ELF-1 (cell line): ENCODE results near the gene LMAN1L.

Experiments used
- DNase-seq: peaks from one replicate; pipeline ENCODE4 v3.0.0-alpha.2; 2016; ENCODE audit warnings: low read depth, low spot score

Gene LMAN1L

DNA sequence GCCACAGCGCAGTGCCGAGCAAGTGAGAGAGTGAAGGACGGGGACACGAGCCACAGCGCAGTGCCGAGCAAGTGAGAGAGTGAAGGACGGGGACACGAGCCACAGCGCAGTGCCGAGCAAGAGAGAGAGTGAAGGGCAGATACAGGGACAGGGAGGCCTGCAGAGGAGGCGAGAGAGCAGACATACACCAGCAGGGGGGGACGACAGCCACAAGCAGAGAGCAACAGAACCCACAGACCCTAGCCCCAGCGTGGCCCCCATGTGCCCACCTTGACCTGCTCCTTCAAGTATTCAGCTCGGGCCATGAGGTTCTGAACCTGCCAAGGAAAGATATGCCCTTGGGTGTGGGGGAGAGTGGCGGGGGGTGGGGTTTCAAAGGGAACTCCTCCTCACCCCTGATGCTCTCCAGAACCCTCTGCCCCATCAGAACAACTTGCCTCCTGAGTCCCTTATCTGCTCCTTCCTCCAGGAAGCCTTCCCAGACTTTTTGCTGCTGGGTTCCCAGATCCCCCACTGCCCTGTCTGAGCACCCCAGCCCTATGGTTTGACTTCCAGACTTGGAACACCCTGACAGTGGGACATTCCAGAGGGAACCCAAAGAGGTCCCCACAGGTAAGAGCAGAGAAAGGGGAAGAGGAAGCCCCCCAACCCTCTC lies 25.0 kb downstream of the LMAN1L start:
- no peak for DNase-seq

DNA sequence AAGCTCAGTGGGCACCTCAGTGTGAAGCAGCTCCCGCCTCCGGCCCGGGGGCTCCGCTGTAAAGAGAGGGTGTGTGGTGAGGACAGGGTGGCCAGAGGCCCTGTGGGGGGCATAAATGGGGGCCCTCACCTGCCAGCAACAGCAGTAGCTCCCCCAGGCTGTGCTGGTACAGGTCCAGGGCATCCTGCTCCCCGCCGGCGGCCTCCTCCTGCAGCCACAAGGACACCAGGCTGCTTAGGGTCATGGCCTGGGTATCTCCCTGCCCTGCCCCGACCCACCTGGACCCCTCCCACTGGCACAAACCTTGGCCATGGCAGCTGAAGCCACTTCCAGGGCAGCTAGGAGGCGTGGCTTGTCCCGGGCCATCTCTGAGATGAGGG lies 25.5 kb downstream of the LMAN1L start:
- no peak for DNase-seq

DNA sequence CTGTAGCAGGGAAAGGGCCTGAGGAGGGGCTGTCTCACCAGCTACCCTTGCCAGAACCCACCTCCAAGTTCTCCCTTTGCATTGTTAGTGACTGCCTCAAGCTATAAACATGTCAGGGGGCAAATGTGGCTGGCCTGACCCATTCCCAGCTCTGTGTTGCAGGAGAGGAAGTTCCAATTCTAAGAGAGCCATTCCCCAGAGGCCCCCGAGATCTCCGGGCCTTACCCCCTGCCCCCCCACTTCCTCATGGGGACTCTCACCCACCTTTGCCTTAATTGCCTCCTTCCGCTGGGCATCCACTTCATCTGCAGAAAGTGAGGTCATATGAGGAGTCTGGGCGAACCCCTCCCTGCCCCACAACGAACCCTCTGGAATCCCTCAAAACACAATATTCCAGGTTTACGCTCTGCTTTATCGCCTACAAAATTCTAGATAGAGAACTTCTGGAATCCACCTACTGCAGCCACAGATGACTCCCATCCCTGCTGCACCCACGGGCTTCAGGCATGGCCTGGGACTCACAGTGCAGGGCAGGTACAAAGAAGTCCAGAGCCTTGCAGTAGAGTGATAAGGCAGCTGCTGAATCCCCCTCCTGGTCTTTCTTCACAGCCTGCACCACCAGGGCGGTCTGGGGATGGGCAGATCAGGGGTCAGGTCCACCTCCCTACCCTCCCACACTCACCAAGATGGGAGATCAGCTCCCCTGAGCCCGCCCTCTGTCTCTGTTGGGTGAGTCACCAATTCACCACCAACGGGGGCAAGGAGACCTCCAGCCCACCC lies 26.3 kb downstream of the LMAN1L start:
- DNase-seq = no peak

DNA sequence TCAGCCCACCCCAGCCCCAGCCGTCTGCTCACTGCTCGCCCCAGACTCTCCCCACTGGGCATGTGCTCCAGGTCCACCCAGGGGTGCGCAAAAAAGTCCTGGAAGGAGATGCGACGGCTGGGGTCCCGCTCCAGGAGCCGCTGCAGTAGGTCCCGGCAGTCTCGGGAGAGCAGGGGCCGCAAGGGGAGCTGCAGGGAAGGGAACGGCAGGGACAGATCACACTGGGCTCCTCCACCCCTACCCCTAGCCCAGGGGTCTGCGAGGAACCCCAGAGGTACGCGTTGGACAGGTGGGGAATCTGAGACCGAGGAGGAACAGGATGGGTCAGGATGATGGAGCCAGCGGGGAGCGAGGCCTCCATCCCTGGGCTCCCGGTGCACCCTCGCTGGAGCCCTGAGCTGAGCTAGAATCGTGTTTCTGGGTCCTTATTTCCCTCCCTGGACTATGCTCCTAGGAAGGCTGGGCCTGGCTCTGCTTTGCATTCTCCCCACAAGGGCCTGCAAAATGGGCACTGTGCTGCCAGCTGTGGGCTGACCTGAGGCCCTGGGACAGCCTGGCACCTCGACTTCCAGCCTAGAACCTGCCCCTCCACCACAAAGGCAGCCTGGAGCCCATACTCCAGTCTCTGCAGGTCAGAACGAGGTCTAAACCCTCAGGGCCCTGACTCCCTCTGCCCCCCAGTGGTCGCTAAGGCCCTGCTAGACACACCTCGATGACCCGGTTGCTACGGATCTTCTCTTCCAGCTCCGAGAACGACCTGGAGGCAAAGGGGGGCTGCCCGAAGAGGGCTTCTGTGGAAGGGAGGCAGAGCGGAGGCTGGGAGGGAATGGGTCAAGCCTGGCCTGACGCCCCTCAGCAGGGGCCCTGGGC lies 27.1 kb downstream of the LMAN1L start:
- DNase-seq = peak; percentile 55

DNA sequence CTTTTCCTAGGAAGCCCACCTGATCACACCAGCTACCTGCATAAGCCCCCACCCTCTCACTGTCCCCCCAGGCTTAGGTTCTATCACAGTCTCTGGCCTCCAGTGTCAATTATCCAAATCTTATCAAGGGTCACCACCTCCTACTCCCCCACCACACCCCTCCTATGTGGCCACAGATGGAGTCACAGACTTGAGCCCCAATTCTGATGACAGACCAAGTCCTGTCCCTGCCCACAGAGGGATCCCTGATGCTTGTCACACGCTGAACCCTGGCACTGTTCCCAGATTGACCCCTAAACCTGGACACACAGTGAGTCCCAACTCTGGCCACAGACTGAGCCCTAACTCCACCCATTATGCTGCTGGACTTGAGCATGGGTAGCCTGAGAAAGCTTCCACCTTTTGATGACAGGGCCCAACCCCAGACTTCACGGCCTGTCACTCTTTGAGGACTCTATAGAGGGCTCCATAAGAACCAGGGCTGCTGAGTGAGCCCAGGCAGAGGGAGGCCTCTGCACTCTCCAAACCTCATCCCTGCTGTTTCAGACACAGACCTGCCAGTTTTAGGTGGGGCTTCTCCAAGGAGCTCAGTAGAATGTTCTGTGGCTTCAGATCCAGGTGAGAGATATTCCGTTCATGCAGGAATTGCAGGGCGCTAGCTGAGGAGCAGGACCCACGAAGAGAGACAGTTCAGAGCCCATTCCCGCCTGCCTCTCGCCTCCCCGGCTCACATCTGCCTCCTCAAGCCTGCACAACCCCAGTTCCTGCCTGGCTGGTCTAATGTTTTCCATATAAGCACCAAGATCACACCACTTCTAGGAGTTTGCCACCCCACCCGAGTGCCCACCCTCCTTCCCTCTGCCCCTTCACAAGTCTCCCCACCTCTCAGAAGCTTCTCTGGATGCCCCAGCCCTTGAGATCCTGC lies 28.5 kb downstream of the LMAN1L start:
- no peak for DNase-seq

DNA sequence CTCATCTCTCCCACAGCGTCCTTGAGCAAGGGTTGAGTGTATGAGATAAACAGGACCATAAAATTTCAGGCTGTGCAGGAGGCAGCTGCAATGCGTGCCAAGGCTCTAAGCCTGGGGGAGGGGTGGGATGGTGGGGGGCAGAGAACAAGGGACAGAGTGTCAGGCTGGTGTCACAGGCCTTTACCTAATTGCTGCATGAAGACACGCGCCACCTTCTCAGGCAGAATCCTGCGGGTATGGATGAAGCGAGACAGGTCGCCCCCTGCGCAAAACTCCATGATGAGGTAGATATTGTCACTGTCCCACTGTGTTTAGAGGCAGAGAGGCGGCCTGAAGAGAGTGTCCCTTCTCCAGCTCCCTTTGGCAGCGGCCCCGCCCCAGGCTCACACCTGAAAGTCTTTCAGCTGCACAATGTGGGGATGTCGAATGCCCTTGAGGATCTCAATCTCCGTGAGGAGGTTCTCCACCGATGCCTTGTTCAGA lies 29.3 kb downstream of the LMAN1L start:
- no peak for DNase-seq

DNA sequence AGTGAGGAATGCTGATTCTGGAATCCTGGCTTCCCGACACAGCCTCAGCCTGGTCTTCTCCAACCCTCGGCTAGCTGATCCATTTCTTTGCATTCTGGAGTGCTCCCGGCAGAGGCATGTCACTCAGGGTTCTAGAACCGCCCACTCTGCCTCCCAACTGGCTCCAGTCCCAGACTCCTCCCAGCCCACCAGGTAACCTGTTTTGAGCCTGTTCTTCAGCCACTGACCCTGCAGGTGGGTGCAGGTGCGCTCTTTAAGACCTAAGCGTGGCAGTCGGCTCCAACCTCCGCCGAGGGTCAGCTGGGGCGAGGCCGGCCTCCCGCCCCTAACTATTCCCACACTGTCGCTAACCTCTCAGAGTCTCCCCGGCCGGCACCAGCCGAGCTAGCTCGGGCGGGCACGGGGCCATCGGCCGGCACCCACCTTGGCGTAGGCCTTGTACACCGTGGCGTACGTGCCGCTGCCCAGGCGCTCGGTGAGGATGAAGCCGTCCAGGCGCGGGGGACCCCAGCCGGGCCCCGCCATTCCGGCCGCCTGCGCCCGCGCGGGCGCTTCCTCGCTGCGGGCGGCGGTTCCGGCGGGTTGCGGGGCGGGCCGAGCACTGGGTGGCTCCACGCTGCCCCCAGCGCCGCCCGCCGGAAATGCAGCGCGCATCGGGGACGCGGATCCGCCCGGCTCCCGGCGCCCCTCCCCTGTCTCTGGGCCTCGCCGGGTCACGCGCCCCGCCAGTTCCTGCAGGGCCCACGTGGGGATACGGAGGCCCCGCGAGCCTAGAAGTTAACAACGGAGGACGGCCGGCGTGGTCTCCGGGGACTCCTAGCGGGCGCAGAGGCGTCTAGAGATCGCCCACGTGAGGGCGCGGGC lies 30.2 kb downstream of the LMAN1L start, which contains the start of gene ULK3:
Gene ULK3, minus strand, starts transcription at position 576 of the 864 bp plus-strand sequence. Its CDS starts 51 bp downstream, at position 525.
- DNase-seq = peak; percentile 95

DNA sequence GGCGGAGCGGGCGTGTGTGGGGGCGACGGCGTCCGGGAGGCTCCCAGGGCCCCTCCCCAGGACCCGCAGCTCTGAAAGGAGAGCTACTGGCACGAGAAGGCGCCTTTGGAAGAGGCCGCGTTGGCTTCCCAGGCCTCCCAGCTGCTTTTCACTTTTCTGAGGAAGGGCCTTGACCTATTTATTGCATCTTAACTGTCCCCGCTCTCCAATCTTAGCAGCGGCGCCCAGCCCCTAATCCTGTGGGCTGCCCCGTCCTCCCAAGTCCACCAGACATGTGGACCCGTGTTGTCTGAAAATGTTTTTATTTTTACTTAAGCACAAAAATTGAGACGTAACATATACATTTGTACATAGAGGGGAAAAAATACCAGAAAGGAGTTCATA lies 30.8 kb downstream of the LMAN1L start:
- DNase-seq = no peak

DNA sequence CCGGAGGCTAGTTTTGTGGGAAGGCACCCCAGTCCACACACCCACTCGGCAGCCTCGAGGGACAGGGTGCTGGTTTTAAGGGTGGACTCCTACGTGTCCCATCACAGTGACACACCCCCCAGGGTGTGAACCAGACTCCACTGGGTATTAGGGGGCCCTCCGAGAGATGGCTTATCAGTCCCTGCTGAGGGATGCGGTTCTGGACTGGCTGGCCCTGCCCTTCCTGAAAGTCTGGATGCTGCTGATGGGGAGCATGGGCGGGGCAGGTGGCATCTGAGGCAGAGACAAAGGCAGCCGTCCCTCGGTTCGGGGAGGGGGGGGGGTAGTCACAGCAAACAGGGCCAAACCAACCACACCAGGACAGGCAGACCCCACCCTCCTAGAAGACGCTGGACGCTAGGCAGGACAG lies 31.3 kb downstream of the LMAN1L start:
- no peak for DNase-seq

DNA sequence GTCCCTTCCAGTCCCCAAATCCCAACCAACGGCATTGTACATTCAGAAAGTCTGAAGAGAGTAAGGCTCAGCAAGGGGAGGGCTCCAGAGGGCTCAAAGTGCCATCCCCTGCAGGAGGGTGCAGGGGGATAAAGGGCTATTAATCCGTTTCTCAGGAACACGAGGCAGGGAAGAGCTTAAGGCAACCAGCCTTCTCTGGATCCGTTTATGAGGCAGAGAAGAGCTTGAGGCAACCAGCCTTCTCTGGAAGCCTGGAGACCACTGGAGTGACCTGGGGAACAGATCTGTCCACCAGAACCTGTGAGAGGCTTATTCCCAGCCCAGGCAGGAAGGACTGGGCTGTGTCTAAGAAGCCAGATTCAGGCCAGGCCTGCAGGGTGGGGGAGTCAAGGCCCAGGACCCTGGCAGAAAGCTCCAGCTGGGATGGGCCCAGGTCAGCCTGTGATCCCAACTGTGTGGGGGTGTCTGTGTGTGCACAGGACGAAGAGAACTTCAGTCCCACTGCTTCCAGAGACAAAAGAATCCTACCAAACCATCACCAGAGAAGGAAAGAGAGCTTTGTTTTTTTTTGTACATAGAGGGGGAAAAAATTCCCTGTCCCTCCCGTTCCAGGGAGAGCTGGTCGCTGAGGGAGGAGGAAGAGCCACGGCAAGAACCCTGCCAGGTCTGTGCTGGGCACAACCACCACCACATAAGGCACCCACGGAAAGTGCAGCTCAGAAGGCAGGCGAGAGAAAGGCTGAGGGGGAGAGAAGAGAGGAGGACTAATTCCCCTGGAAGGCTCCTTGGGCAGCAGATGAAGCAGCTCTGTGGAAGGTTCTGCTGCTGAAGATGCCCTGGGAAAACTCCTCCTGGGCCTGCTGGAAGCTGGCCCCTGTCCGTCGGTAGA lies 31.9 kb downstream of the LMAN1L start:
- no peak for DNase-seq

DNA sequence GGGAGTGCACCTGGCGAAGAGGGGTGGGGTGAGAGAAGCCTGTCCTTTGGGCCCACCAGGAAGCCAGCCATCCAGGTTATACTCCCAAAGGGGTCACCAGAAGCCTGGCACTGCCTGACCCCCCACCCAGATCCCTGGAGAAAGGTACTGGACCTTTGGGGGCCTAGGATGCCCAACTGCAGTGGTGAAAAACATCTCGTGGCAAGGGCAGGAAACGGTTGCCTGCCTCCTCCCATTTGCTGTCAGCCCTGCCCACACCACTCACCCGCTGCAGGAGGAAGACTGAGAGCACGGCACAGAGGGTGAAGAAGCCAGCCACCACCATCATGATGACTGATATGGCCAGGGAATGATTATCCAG lies 32.6 kb downstream of the LMAN1L start:
- no peak for DNase-seq

DNA sequence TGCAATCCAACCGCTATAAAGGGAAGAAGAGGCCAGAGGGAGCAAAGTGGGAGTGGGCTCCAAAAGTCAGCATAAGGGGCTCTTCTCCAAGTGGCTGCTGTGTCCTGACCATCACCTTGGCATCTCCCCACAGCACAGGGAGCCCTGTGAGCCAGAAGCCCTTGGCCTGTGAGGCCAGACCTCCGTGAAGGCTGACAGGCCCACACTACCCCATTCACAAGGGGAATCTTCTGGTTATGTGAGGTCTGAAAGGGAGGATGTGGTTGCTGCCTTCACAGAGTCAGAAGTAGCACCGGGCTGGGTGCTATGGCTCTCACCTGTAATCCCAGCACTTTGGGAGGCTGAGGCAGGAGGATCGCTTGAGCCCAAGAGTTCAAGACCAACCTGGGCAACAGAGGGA lies 32.9 kb downstream of the LMAN1L start:
- DNase-seq = no peak

DNA sequence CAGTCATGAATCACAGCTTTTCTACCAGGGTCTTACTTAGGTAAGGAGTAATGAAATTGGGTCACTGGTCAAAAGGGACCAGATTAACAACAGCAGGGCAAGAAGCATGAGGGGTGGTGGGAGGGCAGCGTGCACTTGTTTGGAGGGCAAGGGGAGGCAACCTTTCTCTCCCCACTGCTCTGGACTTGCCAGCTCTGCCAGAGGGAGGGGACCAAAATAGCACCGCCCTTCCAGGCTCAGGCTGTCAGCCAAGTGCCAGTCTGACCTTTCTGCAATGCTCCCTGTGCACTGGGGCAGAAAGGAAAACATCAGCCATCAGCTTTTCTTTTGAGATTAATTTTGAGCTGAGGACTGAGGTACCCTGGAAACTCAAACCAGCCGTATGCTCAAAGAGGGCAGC lies 34.8 kb downstream of the LMAN1L start:
- DNase-seq = no peak

DNA sequence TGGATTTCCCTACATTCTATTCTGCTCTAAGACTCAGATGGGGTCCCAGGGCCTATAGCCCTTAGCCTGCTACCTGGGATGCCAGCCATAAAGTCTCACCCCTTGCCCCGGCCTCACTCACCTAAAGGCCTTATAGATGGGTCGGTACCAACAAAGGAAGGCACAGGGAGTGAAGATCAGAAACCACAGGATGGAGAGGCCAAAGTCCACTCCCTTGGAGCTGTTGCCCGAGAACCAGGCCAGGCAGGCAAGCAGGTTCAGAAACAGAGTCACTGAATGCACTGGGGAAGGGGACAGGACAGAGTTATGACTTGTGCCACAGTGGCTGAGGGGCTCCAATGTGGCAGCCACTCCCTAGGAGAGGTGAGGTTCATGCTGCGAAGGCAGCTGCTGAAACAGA lies 37.8 kb downstream of the LMAN1L start:
- no peak for DNase-seq

DNA sequence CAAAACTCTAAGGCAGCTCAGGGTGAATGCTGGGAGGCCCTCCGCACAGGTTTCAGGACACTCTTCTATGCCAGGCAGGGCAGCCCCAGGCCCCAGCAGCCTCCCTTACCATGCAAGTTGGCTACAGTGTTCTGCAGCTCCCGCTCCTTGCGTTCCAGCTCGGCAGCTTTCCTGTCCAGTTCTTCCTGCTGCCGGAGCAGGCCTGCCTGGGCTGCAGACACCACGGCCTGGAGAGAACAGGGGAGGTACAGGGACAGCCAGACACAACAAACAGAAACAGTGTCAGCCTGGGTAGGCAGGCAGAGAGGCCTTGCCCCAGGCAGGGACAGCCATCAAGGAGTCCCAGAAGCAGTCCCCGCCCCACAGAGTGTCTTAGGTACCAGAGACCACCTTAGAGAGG lies 39.3 kb downstream of the LMAN1L start:
- DNase-seq = peak; percentile 61

DNA sequence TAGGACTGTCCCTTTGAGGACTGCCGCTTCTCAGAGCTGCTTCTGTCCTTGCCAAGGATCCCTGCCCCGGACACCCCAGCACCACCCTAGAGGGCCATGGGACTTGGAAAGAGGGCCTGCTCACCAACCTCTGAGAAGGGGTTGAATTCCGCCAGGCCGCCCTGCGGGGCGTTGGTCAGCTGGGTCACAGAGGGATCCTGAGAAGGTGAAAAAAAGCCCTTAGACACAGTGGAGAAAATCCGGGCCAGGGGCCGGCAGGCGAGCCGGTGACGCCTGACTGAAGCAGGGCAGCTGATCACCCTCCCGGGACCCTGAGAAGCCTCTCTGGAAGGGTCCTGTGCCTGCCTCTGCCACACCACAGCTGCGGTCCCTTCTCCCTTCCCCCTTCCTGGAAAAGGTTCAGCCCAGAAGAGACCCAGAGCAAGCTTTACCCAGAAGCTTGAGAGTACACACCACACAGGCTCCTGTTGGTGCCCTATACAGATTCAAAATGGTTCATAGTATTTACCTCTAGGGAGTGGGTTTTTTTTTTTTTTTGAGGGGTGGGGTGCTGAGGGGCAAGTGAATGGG lies 41.9 kb downstream of the LMAN1L start:
- DNase-seq = no peak

DNA sequence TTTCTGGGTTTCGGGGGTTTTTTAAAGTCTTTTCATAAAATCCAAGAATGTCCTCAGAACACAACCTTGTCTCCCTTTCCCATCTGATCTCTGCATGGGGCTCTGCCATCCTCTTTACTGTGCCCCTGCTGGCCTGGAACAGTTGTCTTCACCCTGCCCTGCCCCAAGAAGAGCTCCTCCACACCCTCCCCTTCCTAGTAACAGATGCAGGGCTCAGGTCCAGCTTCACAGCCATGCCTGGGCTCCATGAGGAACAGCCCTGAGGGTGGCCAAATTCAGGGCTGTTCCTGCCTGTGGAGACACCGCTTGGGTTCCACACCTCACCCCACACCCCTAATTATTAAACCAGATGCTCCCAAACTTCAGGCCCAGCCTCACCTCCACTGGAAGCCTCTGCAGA lies 43.2 kb downstream of the LMAN1L start:
- DNase-seq = no peak

DNA sequence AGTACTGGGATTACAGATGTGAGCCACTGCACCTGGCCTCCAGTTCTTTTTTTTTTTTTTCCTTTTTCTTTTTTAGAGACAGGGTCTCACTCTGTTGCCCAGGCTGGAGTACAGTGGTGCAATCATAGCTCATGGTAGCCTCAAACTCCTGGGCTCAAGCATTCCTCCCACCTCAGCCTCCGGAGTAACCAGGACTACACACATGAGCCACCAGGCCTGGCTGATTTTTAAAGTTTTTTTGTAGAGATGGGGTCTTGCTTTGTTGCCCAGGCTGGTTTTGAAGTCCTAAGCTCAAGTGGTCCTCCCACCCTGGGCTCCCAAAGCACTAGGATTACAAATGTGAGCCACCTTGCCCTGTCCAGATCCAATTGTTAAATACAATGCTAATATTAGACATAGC lies 43.9 kb downstream of the LMAN1L start:
- DNase-seq = no peak

DNA sequence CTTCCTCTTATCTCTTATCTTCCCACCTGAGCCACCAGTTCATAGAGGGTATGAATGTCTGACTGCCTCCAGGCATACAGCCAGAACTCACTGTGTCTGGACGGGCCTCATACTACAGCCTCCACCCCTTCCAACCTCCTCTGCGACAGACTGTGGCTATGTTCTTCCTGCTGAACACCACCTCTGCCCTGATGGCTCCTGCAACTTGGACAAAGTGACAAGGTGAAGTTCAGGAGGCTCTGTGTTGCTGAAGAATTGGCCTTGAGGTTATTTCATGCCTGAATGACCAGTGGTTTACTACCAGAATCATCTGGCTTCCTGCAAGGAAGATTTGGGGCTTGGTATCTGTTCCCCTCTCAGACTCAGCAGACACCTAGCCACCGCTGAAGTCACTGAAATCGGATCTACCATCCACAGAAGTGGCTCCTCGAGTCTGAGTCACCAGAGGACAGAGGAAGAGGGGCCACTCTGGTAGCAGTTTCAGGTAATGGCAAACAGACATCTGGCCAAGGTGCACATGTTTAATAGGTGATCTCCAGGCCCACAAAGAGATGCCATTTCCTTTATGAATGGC lies 44.5 kb downstream of the LMAN1L start:
- no peak for DNase-seq
